ENCODE results near the gene PWP2.
"Not testable (repeated sequence)": the region's sequence is repeated elsewhere in the genome, so short reads cannot be mapped to it uniquely, and the experiment has no call there.

- TF ChIP-seq, protein P1, sequence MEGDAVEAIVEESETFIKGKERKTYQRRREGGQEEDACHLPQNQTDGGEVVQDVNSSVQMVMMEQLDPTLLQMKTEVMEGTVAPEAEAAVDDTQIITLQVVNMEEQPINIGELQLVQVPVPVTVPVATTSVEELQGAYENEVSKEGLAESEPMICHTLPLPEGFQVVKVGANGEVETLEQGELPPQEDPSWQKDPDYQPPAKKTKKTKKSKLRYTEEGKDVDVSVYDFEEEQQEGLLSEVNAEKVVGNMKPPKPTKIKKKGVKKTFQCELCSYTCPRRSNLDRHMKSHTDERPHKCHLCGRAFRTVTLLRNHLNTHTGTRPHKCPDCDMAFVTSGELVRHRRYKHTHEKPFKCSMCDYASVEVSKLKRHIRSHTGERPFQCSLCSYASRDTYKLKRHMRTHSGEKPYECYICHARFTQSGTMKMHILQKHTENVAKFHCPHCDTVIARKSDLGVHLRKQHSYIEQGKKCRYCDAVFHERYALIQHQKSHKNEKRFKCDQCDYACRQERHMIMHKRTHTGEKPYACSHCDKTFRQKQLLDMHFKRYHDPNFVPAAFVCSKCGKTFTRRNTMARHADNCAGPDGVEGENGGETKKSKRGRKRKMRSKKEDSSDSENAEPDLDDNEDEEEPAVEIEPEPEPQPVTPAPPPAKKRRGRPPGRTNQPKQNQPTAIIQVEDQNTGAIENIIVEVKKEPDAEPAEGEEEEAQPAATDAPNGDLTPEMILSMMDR (IDR thresholded peaks at IDR 0.05), result not testable (repeated sequence)
- not testable (repeated sequence) for TF ChIP-seq POLR2A (IDR thresholded peaks at IDR 0.05)
Measured at GRCh38 chr21:44158082-44158468, 50.9 kb downstream of the PWP2 start.

Measured in body of pancreas (tissue), 4 donors.